ENCODE results near the gene FUNDC2. TPM values are rescaled to one million over a fixed set of nuclear protein-coding genes. Genes with fewer than 3 reads are reported as not detected.

The FUNDC2 gene
- total RNA-seq, 1 donor from 2014 or later: 54.0 TPM

- intact Hi-C loops (cut with DNase I): loop anchor here (1.0 to 10.0 kb wide), 3 partner anchors 45 to 674 kb away; partner anchors contain the start of genes FUNDC2 and VBP1
- Histone ChIP-seq H3K4me3 (peak within 1 kb of the TSS; percentile 60 to 64), H3K9me3 (no peaks in the 10 kb centered on the region), H3K27ac (peak within 1 kb of the TSS; percentile 88 to 93), H3K27me3 (no peaks in the 10 kb centered on the region), H3K36me3 (no peaks in the 10 kb centered on the region), H3K4me1 (no peaks in the 10 kb centered on the region)
- TF ChIP-seq, protein P1, sequence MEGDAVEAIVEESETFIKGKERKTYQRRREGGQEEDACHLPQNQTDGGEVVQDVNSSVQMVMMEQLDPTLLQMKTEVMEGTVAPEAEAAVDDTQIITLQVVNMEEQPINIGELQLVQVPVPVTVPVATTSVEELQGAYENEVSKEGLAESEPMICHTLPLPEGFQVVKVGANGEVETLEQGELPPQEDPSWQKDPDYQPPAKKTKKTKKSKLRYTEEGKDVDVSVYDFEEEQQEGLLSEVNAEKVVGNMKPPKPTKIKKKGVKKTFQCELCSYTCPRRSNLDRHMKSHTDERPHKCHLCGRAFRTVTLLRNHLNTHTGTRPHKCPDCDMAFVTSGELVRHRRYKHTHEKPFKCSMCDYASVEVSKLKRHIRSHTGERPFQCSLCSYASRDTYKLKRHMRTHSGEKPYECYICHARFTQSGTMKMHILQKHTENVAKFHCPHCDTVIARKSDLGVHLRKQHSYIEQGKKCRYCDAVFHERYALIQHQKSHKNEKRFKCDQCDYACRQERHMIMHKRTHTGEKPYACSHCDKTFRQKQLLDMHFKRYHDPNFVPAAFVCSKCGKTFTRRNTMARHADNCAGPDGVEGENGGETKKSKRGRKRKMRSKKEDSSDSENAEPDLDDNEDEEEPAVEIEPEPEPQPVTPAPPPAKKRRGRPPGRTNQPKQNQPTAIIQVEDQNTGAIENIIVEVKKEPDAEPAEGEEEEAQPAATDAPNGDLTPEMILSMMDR (IDR thresholded peaks at IDR 0.05): no peak
- DNase-seq (ENCODE audit: low spot score in 2 of 2): peak; percentile 28 to 84
Measured at GRCh38 chrX:155070975-155071693, 44.5 kb downstream of the FUNDC2 start, which contains the start of the genes BRCC3, CMC4 and MTCP1. Gene BRCC3, plus strand, starts transcription at chrX:155071508. Its CDS starts 20 bp downstream, at chrX:155071528. Gene CMC4, minus strand, starts transcription at chrX:155071136. Its CDS starts 7,113 bp downstream, at chrX:155064023. Gene MTCP1, minus strand, starts transcription at chrX:155071136. Its CDS starts 5,126 bp downstream, at chrX:155066010.

DNA sequence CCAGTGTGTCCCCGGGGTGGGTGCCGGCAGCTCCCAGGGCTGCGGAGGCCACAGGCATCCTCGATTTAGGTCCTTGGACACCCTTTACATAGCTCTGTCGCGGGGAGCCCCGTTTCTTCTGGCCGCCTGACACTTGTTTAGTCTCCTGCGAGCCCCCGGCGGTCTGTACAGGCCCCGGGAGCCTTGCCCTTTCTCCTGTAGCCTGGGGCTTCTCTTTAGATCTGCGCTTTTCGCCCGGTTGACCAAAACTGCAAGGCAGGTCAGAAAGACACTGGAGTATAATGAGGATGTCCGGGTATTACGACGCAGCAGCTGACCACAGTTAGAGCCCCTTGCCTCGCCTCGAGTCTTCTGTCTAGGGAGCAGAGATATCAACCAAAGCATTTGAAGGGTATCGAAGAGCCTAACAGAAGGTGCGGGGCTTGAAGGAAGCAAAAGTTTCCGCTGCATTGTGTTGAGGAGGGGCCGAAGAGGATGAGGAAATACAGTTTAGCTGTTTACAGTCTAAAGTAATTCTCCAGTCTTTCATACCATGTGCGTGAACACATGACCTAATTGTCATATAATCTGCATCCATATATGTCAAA lies 45.1 kb downstream of the FUNDC2 start:
- peak overlapping the region; percentile 68 to 72 for H3K27ac ChIP-seq
- H3K27me3 ChIP-seq: no peaks in the 10 kb centered on the region
- H3K4me3 ChIP-seq: peak overlapping the region; percentile 60 to 64
- TF ChIP-seq, protein P1 (IDR thresholded peaks at IDR 0.05): no peak
- no peak for DNase-seq (ENCODE audit: low spot score in 2 of 2)
- H3K4me1 ChIP-seq: no peaks in the 10 kb centered on the region
- intact Hi-C loops (cut with DNase I): loop anchor here (1.0 to 10.0 kb wide), 3 partner anchors 45 to 673 kb away; partner anchors contain the start of genes FUNDC2 and VBP1
- H3K9me3 ChIP-seq: no peaks in the 10 kb centered on the region
- no peaks in the 10 kb centered on the region for H3K36me3 ChIP-seq

- no peaks in the 10 kb centered on the region for H3K9me3 ChIP-seq
- H3K4me3 ChIP-seq: no peak overlapping the region
- H3K36me3 ChIP-seq: no peaks in the 10 kb centered on the region
- TF ChIP-seq, protein P1 (IDR thresholded peaks at IDR 0.05): peak in 2 of 3 experiments; percentile 40 to 44
- H3K27ac ChIP-seq: no peak overlapping the region
- no peak for DNase-seq (ENCODE audit: low spot score in 2 of 2)
- no peaks in the 10 kb centered on the region for H3K4me1 ChIP-seq
- intact Hi-C loops (cut with DNase I): no loop called here
- no peaks in the 10 kb centered on the region for H3K27me3 ChIP-seq
Measured at GRCh38 chrX:155086202-155086840, 59.7 kb downstream of the FUNDC2 start.

DNA sequence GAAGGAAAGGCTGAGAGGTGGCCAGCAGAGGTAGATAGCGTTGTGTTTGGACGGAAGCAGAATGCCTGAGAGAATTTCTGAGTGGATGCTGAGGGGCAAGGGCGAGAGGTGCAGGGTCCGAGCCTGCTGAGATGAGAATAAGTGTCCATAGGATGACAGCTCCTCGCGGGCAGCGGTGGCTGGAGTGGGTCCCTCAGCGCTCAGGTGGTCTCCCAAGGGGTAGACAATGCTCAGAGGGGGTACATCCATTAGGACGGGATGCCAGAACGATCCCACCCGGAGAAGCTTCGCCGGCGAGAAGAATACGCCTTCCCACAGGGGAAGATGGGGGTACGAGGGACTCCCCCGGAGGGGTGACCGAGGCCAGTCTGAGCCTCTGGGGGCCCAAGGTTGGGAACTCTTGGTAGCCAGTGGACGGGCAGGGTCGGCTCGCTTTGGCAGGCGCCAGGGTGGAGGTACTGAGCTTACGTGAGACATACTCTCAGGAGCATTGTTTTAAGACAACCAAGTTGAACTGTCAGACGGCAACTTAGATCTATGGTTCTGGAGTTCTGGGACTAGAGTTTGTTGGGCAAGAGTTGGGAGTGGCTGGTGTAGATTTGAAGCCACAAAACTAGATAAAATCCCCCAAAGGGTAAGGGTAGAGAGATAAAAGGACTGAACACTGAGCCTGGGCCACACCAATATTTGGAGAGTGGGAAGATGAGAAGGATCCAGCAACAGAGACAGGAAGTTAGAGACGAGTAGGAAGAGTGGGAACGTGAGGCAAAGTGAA lies 60.5 kb downstream of the FUNDC2 start:
- Histone ChIP-seq H3K27ac (no peak overlapping the region), H3K9me3 (no peaks in the 10 kb centered on the region), H3K4me1 (no peaks in the 10 kb centered on the region), H3K36me3 (no peaks in the 10 kb centered on the region), H3K27me3 (no peaks in the 10 kb centered on the region), H3K4me3 (no peak overlapping the region)
- DNase-seq (ENCODE audit: low spot score in 2 of 2): no peak
- intact Hi-C loops (cut with DNase I): no loop called here
- TF ChIP-seq, protein P1 (IDR thresholded peaks at IDR 0.05): no peak

DNA sequence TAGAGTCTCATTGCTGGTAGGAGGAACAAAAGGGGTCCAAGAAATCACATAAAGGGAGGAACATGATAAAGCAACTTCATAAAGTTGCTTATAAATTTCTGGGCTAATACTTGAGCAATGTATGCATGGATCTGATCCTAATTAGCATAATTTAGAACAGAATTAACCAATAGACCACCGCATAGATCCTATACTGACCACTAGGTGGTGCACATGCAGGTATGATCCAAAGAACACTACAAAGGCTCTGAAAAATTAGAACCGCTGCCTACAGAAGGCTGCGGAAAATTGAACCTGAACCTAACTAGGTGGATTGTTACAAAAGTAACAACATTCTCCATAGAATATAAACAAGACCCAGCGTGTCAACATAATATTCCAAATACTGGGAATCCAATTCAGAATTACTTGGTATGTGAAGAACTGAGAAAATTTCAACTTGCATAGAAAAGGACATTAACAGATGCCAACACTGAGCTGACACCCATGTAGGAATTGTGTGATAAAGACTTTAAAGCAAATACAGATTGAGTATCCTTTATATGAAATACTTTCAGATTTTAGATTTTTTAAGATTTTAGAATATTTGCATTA lies 67.9 kb downstream of the FUNDC2 start:
- H3K27me3 ChIP-seq: no peaks in the 10 kb centered on the region
- H3K27ac ChIP-seq: no peak overlapping the region
- no peaks in the 10 kb centered on the region for H3K4me1 ChIP-seq
- no peak for DNase-seq (ENCODE audit: low spot score in 2 of 2)
- no peak overlapping the region for H3K4me3 ChIP-seq
- intact Hi-C loops (cut with DNase I): loop anchor here (10.0 kb wide), 1 partner anchor 120 kb away; the partner anchor contains the start of gene VBP1
- H3K9me3 ChIP-seq: no peaks in the 10 kb centered on the region
- no peaks in the 10 kb centered on the region for H3K36me3 ChIP-seq
- TF ChIP-seq, protein P1 (IDR thresholded peaks at IDR 0.05): peak; percentile 32 to 53 (median 40)

All from ascending aorta (tissue), 2 donors.